ENCODE measurements around the gene C2orf78. TPM values are rescaled to one million over a fixed set of nuclear protein-coding genes. Genes with fewer than 3 reads are reported as not detected.

Gene C2orf78
- total RNA-seq, 2 experiments from 2014 or later: not detected

GRCh38 chr2:73818296-73818695 lies 34.3 kb downstream of the C2orf78 start:
- H3K36me3 Mint-ChIP-seq: no peaks in the 10 kb centered on the region
- POLR2A ChIA-PET: no interaction called here
- H3K27ac Mint-ChIP-seq: no peak overlapping the region
- no peak for DNase-seq
- no peaks in the 10 kb centered on the region for H3K9me3 Mint-ChIP-seq
- no peak overlapping the region for H3K4me3 Mint-ChIP-seq
- peaks cover 12% of the 10 kb centered on the region for H3K27me3 Mint-ChIP-seq
- peaks cover 8% of the 10 kb centered on the region for H3K4me1 Mint-ChIP-seq
- no peak for ATAC-seq (ENCODE audit: low read depth)

DNA sequence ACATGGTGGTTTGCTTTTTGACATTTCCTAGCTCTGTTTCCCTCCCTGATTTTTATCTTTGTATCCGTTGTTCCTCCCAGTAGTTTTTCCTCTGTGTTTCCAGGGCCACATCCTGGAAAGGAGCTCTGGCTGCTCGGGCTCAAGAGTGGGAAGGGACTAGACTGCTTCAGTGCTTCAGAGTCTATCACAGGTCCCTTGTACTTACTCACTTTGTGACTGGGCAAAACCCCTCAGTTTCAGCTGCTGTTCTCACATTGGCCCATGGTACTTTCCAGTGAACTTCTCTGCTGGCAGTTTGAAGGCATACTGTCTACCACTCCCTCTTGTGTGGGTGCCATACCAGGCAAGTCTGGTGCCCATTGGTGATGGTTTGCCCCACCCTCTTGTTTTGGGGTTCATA lies 37.2 kb downstream of the C2orf78 start:
- Mint-ChIP-seq H3K4me3 (no peak overlapping the region), H3K36me3 (no peaks in the 10 kb centered on the region), H3K4me1 (peaks cover 4% of the 10 kb centered on the region), H3K27ac (no peak overlapping the region), H3K27me3 (peaks cover 8% of the 10 kb centered on the region), H3K9me3 (no peaks in the 10 kb centered on the region)
- no peak for ATAC-seq (ENCODE audit: low read depth)
- DNase-seq: no peak
- POLR2A ChIA-PET: no interaction called here

DNA sequence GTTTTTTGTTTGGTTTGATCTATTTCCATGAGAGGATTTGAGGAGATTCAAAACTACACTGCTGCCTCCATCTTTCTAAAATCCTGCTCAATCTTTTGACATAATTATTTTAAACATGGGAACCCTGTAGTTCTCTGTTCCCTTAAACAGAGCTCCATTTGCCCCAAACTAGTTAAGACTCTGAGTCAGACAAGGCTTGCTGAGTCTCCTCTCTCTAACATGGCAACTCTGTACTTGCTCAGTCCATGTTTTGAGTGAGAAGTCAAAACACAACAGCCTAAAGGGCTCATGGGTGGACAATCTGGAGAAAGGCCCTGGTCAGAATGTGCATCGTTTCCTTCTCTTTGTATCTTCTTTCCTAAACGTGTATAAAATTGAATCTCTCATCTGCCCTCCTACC lies 37.7 kb downstream of the C2orf78 start:
- ATAC-seq (ENCODE audit: low read depth) (no peak), DNase-seq (no peak)
- no peaks in the 10 kb centered on the region for H3K36me3 Mint-ChIP-seq
- peaks cover 6% of the 10 kb centered on the region for H3K27me3 Mint-ChIP-seq
- H3K9me3 Mint-ChIP-seq: no peaks in the 10 kb centered on the region
- no peak overlapping the region for H3K4me3 Mint-ChIP-seq
- POLR2A ChIA-PET: no interaction called here
- peaks cover 4% of the 10 kb centered on the region for H3K4me1 Mint-ChIP-seq
- H3K27ac Mint-ChIP-seq: no peak overlapping the region

GRCh38 chr2:73822276-73822675 lies 38.3 kb downstream of the C2orf78 start:
- Mint-ChIP-seq H3K27me3 (peaks cover 5% of the 10 kb centered on the region), H3K27ac (no peak overlapping the region), H3K36me3 (no peaks in the 10 kb centered on the region), H3K9me3 (no peaks in the 10 kb centered on the region), H3K4me3 (no peak overlapping the region), H3K4me1 (peaks cover 4% of the 10 kb centered on the region)
- POLR2A ChIA-PET: no interaction called here
- no peak for DNase-seq
- no peak for ATAC-seq (ENCODE audit: low read depth)

DNA sequence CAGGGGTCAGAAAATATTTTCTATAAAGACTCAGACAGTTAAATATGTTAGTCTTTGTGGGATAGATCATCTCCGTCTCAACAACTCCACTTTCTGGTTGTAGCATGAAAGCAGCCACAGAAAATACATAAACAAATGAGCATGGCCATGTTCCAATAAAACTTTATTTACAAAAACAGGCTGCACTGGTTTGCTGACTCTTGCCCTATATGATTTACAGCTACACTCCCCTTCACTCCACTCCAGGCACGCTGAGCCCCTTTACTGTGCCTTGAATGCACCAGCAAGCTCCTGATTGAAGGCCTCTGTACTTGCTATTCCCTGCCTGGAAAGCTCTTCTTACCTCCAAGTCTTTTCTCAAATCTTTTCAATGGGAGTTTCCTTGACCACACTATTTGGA lies 39.0 kb downstream of the C2orf78 start:
- H3K27ac Mint-ChIP-seq: no peak overlapping the region
- peaks cover 5% of the 10 kb centered on the region for H3K27me3 Mint-ChIP-seq
- DNase-seq (no peak), ATAC-seq (ENCODE audit: low read depth) (no peak)
- H3K36me3 Mint-ChIP-seq: no peaks in the 10 kb centered on the region
- no peaks in the 10 kb centered on the region for H3K9me3 Mint-ChIP-seq
- POLR2A ChIA-PET: interaction anchor here (0.5 kb wide), 1 partner anchor 512 kb away, joined by 3 read pairs; no protein-coding TSS in a partner anchor
- H3K4me1 Mint-ChIP-seq: peaks cover 8% of the 10 kb centered on the region
- no peak overlapping the region for H3K4me3 Mint-ChIP-seq

DNA sequence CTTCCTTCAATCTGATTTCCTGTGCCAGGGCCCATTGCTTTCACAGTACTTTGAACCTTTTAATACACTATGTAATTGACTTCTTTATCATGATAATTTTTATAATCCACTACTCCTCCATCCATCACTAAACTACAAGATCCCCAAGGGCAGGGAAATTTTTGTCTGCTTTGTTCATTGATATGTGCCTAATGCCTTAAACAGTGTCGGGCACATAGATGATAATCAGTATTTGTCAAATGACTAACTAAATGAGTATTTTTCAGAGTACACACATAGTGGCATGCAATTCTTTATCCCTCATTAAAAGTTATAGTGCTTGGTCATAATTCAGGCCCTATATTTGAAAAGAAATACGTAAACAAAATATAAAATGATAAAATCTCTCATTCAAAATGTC lies 39.4 kb downstream of the C2orf78 start:
- H3K36me3 Mint-ChIP-seq: no peaks in the 10 kb centered on the region
- ATAC-seq (ENCODE audit: low read depth): no peak

GRCh38 chr2:73823916-73824523 lies 40.0 kb downstream of the C2orf78 start:
- peaks cover 5% of the 10 kb centered on the region for H3K27me3 Mint-ChIP-seq
- H3K9me3 Mint-ChIP-seq: no peaks in the 10 kb centered on the region
- DNase-seq (no peak), ATAC-seq (ENCODE audit: low read depth) (no peak)
- H3K36me3 Mint-ChIP-seq: no peaks in the 10 kb centered on the region
- POLR2A ChIA-PET: interaction anchor here (0.6 to 2.0 kb wide), 5 partner anchors 8 to 323 kb away, joined by 3 to 6 read pairs (median 3); partner anchors contain the start of gene BOLA3
- H3K27ac Mint-ChIP-seq: no peak overlapping the region
- H3K4me1 Mint-ChIP-seq: peaks cover 10% of the 10 kb centered on the region
- no peak overlapping the region for H3K4me3 Mint-ChIP-seq

More for the DNA sequence above, 39.4 kb downstream of the C2orf78 start:
- Mint-ChIP-seq H3K4me3 (no peak overlapping the region), H3K27me3 (peaks cover 5% of the 10 kb centered on the region), H3K27ac (no peak overlapping the region), H3K9me3 (no peaks in the 10 kb centered on the region), H3K4me1 (peaks cover 8% of the 10 kb centered on the region)
- DNase-seq: no peak
- POLR2A ChIA-PET: interaction anchor here (0.6 to 2.0 kb wide), 3 partner anchors 164 to 324 kb away, joined by 3 to 6 read pairs (median 3); partner anchors contain the start of gene BOLA3

DNA sequence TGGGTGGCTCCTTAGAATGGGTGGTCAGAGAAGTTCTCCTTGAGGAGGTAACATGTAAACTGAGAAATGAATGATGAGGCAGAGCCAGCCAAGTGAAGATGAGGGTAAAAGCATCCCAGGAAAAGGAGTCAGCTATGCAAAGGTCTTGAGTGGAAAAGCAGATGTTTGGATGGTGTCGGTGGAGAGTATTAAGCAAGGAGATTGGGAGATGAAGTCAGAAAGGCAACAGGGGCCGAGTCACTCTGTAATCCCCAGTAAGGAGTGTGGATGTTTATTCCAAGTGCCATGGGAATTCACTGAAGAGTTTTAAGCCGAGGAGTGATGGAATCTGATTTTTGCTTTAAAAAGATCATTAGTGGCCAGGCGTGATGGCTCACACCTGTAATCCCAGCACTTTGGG lies 41.4 kb downstream of the C2orf78 start:
- peaks cover 23% of the 10 kb centered on the region for H3K4me1 Mint-ChIP-seq
- POLR2A ChIA-PET: interaction anchor here (2.0 kb wide), 1 partner anchor 322 kb away, joined by 6 read pairs; the partner anchor contains the start of gene BOLA3
- H3K27ac Mint-ChIP-seq: no peak overlapping the region
- peaks cover 2% of the 10 kb centered on the region for H3K27me3 Mint-ChIP-seq
- no peak overlapping the region for H3K4me3 Mint-ChIP-seq
- DNase-seq (no peak), ATAC-seq (ENCODE audit: low read depth) (no peak)
- H3K36me3 Mint-ChIP-seq: peaks cover 1% of the 10 kb centered on the region
- H3K9me3 Mint-ChIP-seq: no peaks in the 10 kb centered on the region

DNA sequence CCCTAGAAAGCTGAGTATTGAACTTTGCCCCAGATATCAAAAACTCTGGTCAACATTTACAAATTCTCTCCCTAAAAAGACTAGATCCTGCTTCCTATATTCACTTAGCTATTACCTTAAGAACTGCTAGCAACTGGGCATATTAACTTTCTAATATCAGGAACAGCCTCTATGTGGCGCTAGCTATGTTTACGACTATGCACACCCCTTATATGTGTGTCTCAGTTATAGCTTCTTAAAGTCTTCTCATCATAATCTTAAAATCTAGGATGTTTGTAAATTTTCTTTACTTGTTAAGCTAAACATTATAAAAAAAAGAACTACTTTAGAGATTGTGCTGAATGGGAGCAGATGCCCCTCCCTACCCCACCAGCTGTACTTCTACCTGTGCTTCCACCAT lies 43.0 kb downstream of the C2orf78 start:
- POLR2A ChIA-PET: interaction anchor here (2.7 kb wide), 1 partner anchor 352 kb away, joined by 20 read pairs; the partner anchor contains the start of gene MOB1A
- Mint-ChIP-seq H3K9me3 (no peaks in the 10 kb centered on the region), H3K36me3 (peaks cover 12% of the 10 kb centered on the region), H3K4me1 (peaks cover 34% of the 10 kb centered on the region), H3K27me3 (peaks cover 2% of the 10 kb centered on the region), H3K4me3 (peak overlapping the region; percentile 98), H3K27ac (no peak overlapping the region)
- ATAC-seq (ENCODE audit: low read depth) (no peak), DNase-seq (no peak)

GRCh38 chr2:73827660-73828388 lies 43.8 kb downstream of the C2orf78 start:
- H3K9me3 Mint-ChIP-seq: peaks cover 3% of the 10 kb centered on the region
- ATAC-seq (ENCODE audit: low read depth) (no peak), DNase-seq (no peak)
- POLR2A ChIA-PET: interaction anchor here (0.7 to 2.7 kb wide), 13 partner anchors 69 to 594 kb away, joined by 3 to 20 read pairs (median 5); partner anchors contain the start of genes C2orf81, DGUOK, MOB1A and MTHFD2
- peaks cover 2% of the 10 kb centered on the region for H3K27me3 Mint-ChIP-seq
- H3K4me3 Mint-ChIP-seq: peak overlapping the region; percentile 98
- peaks cover 19% of the 10 kb centered on the region for H3K36me3 Mint-ChIP-seq
- peak overlapping the region; percentile 78 for H3K27ac Mint-ChIP-seq
- peaks cover 39% of the 10 kb centered on the region for H3K4me1 Mint-ChIP-seq

GRCh38 chr2:73828389-73828817 lies 44.4 kb downstream of the C2orf78 start:
- H3K27ac Mint-ChIP-seq: peak overlapping the region; percentile 98
- H3K4me1 Mint-ChIP-seq: peaks cover 40% of the 10 kb centered on the region
- peaks cover 3% of the 10 kb centered on the region for H3K9me3 Mint-ChIP-seq
- peak overlapping the region; percentile 98 for H3K4me3 Mint-ChIP-seq
- POLR2A ChIA-PET: interaction anchor here (0.7 to 2.7 kb wide), 13 partner anchors 68 to 593 kb away, joined by 3 to 20 read pairs (median 5); partner anchors contain the start of genes C2orf81, DGUOK, MOB1A and MTHFD2
- peaks cover 21% of the 10 kb centered on the region for H3K36me3 Mint-ChIP-seq
- peaks cover 2% of the 10 kb centered on the region for H3K27me3 Mint-ChIP-seq
- DNase-seq (no peak), ATAC-seq (ENCODE audit: low read depth) (no peak)

DNA sequence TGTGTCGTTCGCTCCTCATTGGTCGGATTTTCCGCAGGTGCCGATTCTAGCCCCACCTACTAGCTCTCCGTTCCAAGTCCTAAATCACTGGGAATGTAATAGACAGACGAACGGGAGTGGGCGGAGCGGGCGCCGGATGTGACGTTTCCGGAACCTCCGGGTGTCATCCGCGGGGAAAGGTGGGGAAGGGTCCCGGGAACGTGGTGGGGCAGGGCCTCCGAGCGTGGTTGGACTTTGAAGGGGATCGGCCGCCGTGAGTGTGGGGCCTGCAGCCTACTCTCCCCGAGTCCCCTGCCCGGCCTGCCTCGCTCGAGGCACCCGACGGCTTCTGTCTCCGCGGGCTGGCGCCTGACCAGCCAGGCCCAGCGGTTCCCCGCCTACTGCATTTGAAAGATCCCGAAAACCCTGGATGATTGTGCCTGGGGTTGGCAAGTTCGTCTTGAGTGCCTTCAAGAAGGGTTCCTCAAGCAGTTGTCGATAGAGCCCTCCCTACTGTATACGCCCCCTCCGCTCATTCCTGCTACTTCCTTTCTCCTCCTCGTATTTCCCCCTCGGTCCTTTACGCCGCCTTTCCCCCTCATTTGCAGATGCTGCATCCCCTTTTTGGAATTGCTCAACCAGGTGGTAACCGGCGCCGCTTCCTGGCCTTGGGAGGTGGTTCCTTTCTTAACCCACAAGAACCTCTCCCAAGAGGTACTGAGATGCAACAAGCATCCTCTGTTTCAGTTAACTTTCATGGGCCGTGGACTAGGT lies 45.0 kb downstream of the C2orf78 start, which contains the start of gene STAMBP:
TSS of gene STAMBP (plus strand) at position 144 of the 753 bp plus-strand sequence. CDS start 1,896 bp downstream, outside the sequence.
- Mint-ChIP-seq H3K27ac (peak within 1 kb of the TSS; percentile 98), H3K4me1 (peaks cover 40% of the 10 kb centered on the region), H3K9me3 (peaks cover 3% of the 10 kb centered on the region), H3K36me3 (peaks cover 25% of the 10 kb centered on the region), H3K4me3 (peak within 1 kb of the TSS; percentile 98), H3K27me3 (peaks cover 2% of the 10 kb centered on the region)
- DNase-seq (peak; percentile 87), ATAC-seq (ENCODE audit: low read depth) (peak; percentile 92)
- POLR2A ChIA-PET: interaction anchor here (0.7 to 2.7 kb wide), 11 partner anchors 68 to 593 kb away, joined by 3 to 20 read pairs (median 6); partner anchors contain the start of genes C2orf81, DGUOK, MOB1A and MTHFD2
